Measurements from ENCODE around the gene WDPCP. TPM values are rescaled to one million over a fixed set of nuclear protein-coding genes. Genes with fewer than 3 reads are reported as not detected.

The WDPCP gene
- total and polyA plus RNA-seq, 2 of the 4 experiments (the other 2 are of a cell fraction): 2.2 to 10.2 TPM

DNA sequence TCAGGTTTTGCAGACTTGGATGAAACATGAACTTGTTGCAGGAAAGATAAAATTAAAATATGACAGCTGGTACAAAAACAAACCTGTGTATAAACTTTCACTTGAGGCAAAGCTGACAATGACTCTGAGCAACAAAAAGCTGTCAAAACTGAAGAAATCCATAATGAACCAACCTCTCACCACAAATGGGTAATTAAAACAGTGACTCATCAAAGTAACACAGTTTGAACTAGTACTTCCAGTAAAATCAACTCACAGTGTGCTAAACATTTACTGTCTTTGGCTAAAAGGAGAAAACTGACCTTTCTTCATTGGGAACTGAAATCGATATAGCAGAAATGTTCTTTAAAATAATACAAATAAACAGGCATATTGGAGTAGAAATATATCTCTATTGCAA, 209.7 kb downstream of the WDPCP start:
- no peak for DNase-seq
- in situ Hi-C loops (cut with MboI; ENCODE audit: low sequenced_read_pairs): no loop called here
- TF ChIP-seq SMC3 (IDR thresholded peaks at IDR 0.05; ENCODE audit: low read depth, low read length) (no peak), NFE2L2 (IDR thresholded peaks at IDR 0.05; ENCODE audit: low read depth, low read length) (no peak), MAZ (IDR thresholded peaks at IDR 0.05; ENCODE audit: borderline replicate concordance, low read depth, low read length) (no peak), MAFK (IDR thresholded peaks at IDR 0.05; ENCODE audit: low read depth, low read length) (no peak), CHD1 (IDR thresholded peaks at IDR 0.05; ENCODE audit: low read depth, low read length) (no peak), MXI1 (IDR thresholded peaks at IDR 0.05; ENCODE audit: borderline replicate concordance, low read depth, low read length) (no peak), CEBPB (IDR thresholded peaks at IDR 0.05; ENCODE audit: low read depth, low read length) (no peak)
- TF ChIP-seq, protein P1, sequence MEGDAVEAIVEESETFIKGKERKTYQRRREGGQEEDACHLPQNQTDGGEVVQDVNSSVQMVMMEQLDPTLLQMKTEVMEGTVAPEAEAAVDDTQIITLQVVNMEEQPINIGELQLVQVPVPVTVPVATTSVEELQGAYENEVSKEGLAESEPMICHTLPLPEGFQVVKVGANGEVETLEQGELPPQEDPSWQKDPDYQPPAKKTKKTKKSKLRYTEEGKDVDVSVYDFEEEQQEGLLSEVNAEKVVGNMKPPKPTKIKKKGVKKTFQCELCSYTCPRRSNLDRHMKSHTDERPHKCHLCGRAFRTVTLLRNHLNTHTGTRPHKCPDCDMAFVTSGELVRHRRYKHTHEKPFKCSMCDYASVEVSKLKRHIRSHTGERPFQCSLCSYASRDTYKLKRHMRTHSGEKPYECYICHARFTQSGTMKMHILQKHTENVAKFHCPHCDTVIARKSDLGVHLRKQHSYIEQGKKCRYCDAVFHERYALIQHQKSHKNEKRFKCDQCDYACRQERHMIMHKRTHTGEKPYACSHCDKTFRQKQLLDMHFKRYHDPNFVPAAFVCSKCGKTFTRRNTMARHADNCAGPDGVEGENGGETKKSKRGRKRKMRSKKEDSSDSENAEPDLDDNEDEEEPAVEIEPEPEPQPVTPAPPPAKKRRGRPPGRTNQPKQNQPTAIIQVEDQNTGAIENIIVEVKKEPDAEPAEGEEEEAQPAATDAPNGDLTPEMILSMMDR (conservative IDR thresholded peaks at IDR 0.05; ENCODE audit: low read depth, low read length): no peak

More for the DNA sequence above, 209.7 kb downstream of the WDPCP start:
- CTCF ChIA-PET: interaction anchor here (1.6 kb wide), 1 partner anchor 46 kb away, joined by 3 read pairs; no protein-coding TSS in a partner anchor
- no peak for ATAC-seq (ENCODE audit: low read depth)
- no peak overlapping the region for H3K23ac ChIP-seq (ENCODE audit: low read depth, low read length)
- H4K91ac ChIP-seq (ENCODE audit: insufficient read depth, low read depth, low read length): no peak overlapping the region
- H4K20me1 ChIP-seq (ENCODE audit: insufficient read depth, low read length): no peaks in the 10 kb centered on the region
- H3K4me3 ChIP-seq (ENCODE audit: insufficient read depth, low read depth, low read length): no peak overlapping the region
- no peak overlapping the region for H2BK20ac ChIP-seq (ENCODE audit: low read depth, low read length)
- H2BK15ac ChIP-seq (ENCODE audit: low read depth, low read length): no peak overlapping the region
- no peaks in the 10 kb centered on the region for H3K36me3 ChIP-seq (ENCODE audit: control insufficient read depth, insufficient read depth, low read length)
- H2AFZ ChIP-seq (replicated peaks; ENCODE audit: low read length, poor library complexity): no peak overlapping the region
- no peak overlapping the region for H4K8ac ChIP-seq (ENCODE audit: low read depth in 2 of 2, low read length in 2 of 2)
- dilution Hi-C loops (cut with HindIII; ENCODE audit: low sequenced_read_pairs, unreplicated experiment) (no loop called here), intact Hi-C loops (cut with micrococcal nuclease) (no loop called here)
- no peak overlapping the region for H4K5ac ChIP-seq (ENCODE audit: low read depth, low read length)
- no peak overlapping the region for H3K14ac ChIP-seq (replicated peaks; ENCODE audit: low read depth, low read length)
- WGBS, 2 experiments (ENCODE audit: extremely low coverage in 2 of 2, insufficient read length in 1 of 2): no CpG with 5 or more reads among the region's 1 CpG
- H2AK5ac ChIP-seq (ENCODE audit: low read depth, low read length): no peak overlapping the region
- no peak overlapping the region for H2AK9ac ChIP-seq (replicated peaks; ENCODE audit: low read depth, low read length, poor library complexity)
- H3K18ac ChIP-seq (ENCODE audit: low read depth, low read length): no peak overlapping the region
- H2BK120ac ChIP-seq (ENCODE audit: low read depth, low read length): no peak overlapping the region
- H3K27me3 ChIP-seq (ENCODE audit: control insufficient read depth, insufficient read depth, low read length): no peaks in the 10 kb centered on the region
- H3K4me2 ChIP-seq (ENCODE audit: low read depth, low read length): no peak overlapping the region
- no peaks in the 10 kb centered on the region for H3K79me1 ChIP-seq (ENCODE audit: low read depth in 1 of 2, low read length in 2 of 2)
- H3K4ac ChIP-seq (ENCODE audit: low read depth, low read length): no peak overlapping the region
- POLR2A ChIA-PET (ENCODE audit: unreplicated experiment): no interaction called here
- BruUV-seq (replicated peaks): no TSS peak
- H3K27ac ChIP-seq (ENCODE audit: insufficient read depth, low read length): no peak overlapping the region
- H3K4me1 ChIP-seq (ENCODE audit: control insufficient read depth, insufficient read depth, low read length): no peaks in the 10 kb centered on the region
- no peaks in the 10 kb centered on the region for H3K9me3 ChIP-seq (ENCODE audit: control insufficient read depth, insufficient read depth, low read length)
- H3K9me1 ChIP-seq (ENCODE audit: insufficient read depth, low read length): no peaks in the 10 kb centered on the region
- no peak overlapping the region for H2BK5ac ChIP-seq (ENCODE audit: low read depth, low read length, poor library complexity, severe bottlenecking)
- no peak overlapping the region for H3K56ac ChIP-seq (ENCODE audit: extremely low read depth, insufficient read depth, low read length)
- no peak overlapping the region for H3K9ac ChIP-seq (ENCODE audit: low read depth, low read length)

Data from IMR-90 (cell line).